Neuronal stem cell (in vitro differentiated cells): Measurements from ENCODE around the gene PTPRD.
A peak's percentile ranks its signal among the peaks of the same experiment; 100 is the strongest.

Source experiments
- DNase-seq: peaks from one replicate; pipeline ENCODE4 v3.0.0-alpha.2; 2013; ENCODE audit warnings: low spot score
- H2AFZ ChIP-seq: one replicate; pipeline ENCODE4 v1.6.1; 2013; ENCODE audit warnings: mild to moderate bottlenecking, low read length, inconsistent platforms
- H2AK5ac ChIP-seq: 2 replicates; pipeline ENCODE4 v1.6.1; 2013; ENCODE audit warnings: low read depth, mild to moderate bottlenecking, inconsistent platforms, low read length, moderate library complexity, mixed read lengths
- H2BK120ac ChIP-seq: 2 replicates; pipeline ENCODE4 v1.6.1; 2013; ENCODE audit warnings: low read depth, mild to moderate bottlenecking, inconsistent platforms, low read length, moderate library complexity, mixed read lengths
- H2BK12ac ChIP-seq: one replicate; pipeline ENCODE4 v1.6.1; 2013; ENCODE audit warnings: low read length, inconsistent platforms
- H2BK15ac ChIP-seq: 2 replicates; pipeline ENCODE4 v1.6.1; 2013; ENCODE audit warnings: mild to moderate bottlenecking, low read length, inconsistent platforms, mixed read lengths
- H2BK5ac ChIP-seq: one replicate; pipeline ENCODE4 v1.6.1; 2013; ENCODE audit warnings: inconsistent platforms, mild to moderate bottlenecking, low read length, moderate library complexity
- H3K14ac ChIP-seq: one replicate; pipeline ENCODE4 v1.6.1; 2013; ENCODE audit warnings: low read length, inconsistent platforms
- H3K18ac ChIP-seq: 2 replicates; pipeline ENCODE4 v1.6.1; 2013; ENCODE audit warnings: low read length, inconsistent platforms
- H3K23ac ChIP-seq: 2 replicates; pipeline ENCODE4 v1.6.1; 2013; ENCODE audit warnings: low read depth, mild to moderate bottlenecking, mixed read lengths, low read length, inconsistent platforms; ENCODE audit not compliant: poor library complexity
- H3K27ac ChIP-seq: replicated peaks from 3 replicates; pipeline ENCODE4 v1.5.1; 2013; ENCODE audit warnings: low read length, inconsistent platforms
- H3K27me3 ChIP-seq, 3 experiments: 2 replicates each; pipeline ENCODE4 v1.6.1; 2013; ENCODE audit warnings: low read length in 3 of 3, mild to moderate bottlenecking in 2 of 3, inconsistent platforms in 1 of 3, low read depth in 1 of 3, mixed read lengths in 1 of 3, moderate library complexity in 1 of 3; ENCODE audit not compliant: control insufficient read depth in 3 of 3, insufficient read depth in 3 of 3
- H3K36me3 ChIP-seq, 2 donors: replicated peaks in 1 of 2; 2 replicates each; pipeline ENCODE4 v1.6.1; 2013; ENCODE audit warnings: low read length in 2 of 2; ENCODE audit not compliant: control insufficient read depth in 2 of 2, insufficient read depth in 2 of 2
- H3K4ac ChIP-seq: 2 replicates; pipeline ENCODE4 v1.6.1; 2013; ENCODE audit warnings: inconsistent platforms, mild to moderate bottlenecking, low read length, moderate library complexity
- H3K4me1 ChIP-seq, 2 donors: 1 replicate in 1 of 2; 2 replicates in 1 of 2; pipeline ENCODE4 v1.6.1; 2013; ENCODE audit warnings: low read length in 2 of 2, low read depth in 1 of 2; ENCODE audit not compliant: control insufficient read depth in 2 of 2, insufficient read depth in 1 of 2
- H3K4me2 ChIP-seq: one replicate; pipeline ENCODE4 v1.6.1; 2013; ENCODE audit warnings: mild to moderate bottlenecking, low read length, inconsistent platforms; ENCODE audit not compliant: insufficient read depth, poor library complexity, severe bottlenecking
- H3K4me3 ChIP-seq, 2 donors: 2 replicates each; pipeline ENCODE4 v1.5.1; 2013; ENCODE audit warnings: low read length in 2 of 2, mild to moderate bottlenecking in 2 of 2, inconsistent platforms in 1 of 2, moderate library complexity in 1 of 2
- H3K79me1 ChIP-seq: one replicate; pipeline ENCODE4 v1.6.1; 2013; ENCODE audit warnings: low read depth, mild to moderate bottlenecking, inconsistent platforms, low read length, moderate library complexity
- H3K9ac ChIP-seq: one replicate; pipeline ENCODE4 v1.6.1; 2013; ENCODE audit warnings: mild to moderate bottlenecking, low read depth, low read length, inconsistent platforms; ENCODE audit not compliant: poor library complexity
- H3K9me3 ChIP-seq, 2 donors: replicated peaks in 1 of 2; 2 replicates each; pipeline versions ENCODE3 to v1.6.1; 2013; ENCODE audit warnings: low read length in 2 of 2, mild to moderate bottlenecking in 2 of 2, inconsistent platforms in 1 of 2, low read depth in 1 of 2, mixed read lengths in 1 of 2, moderate library complexity in 1 of 2; ENCODE audit not compliant: control insufficient read depth in 2 of 2, insufficient read depth in 1 of 2
- H4K8ac ChIP-seq: one replicate; pipeline ENCODE4 v1.6.1; 2013; ENCODE audit warnings: low read depth, mild to moderate bottlenecking, inconsistent platforms, low read length, moderate library complexity
- H4K91ac ChIP-seq: one replicate; pipeline ENCODE4 v1.6.1; 2013; ENCODE audit warnings: low read length, low read depth, mild to moderate bottlenecking, inconsistent platforms; ENCODE audit not compliant: poor library complexity
- WGBS, 2 donors: extraction: QIAGEN DNeasy Blood & Tissue Kit; methylation state at CpG; one replicate each; pipeline ENCODE4 v1.1.7; 2013; ENCODE audit warnings: missing lambda C conversion rate in 2 of 2, mixed read lengths in 1 of 2; ENCODE audit not compliant: insufficient read length in 2 of 2, insufficient replicate concordance in 1 of 2; ENCODE audit errors: extremely low coverage in 2 of 2; 5-methylcytosine and 5-hydroxymethylcytosine counted together

The PTPRD gene

DNA sequence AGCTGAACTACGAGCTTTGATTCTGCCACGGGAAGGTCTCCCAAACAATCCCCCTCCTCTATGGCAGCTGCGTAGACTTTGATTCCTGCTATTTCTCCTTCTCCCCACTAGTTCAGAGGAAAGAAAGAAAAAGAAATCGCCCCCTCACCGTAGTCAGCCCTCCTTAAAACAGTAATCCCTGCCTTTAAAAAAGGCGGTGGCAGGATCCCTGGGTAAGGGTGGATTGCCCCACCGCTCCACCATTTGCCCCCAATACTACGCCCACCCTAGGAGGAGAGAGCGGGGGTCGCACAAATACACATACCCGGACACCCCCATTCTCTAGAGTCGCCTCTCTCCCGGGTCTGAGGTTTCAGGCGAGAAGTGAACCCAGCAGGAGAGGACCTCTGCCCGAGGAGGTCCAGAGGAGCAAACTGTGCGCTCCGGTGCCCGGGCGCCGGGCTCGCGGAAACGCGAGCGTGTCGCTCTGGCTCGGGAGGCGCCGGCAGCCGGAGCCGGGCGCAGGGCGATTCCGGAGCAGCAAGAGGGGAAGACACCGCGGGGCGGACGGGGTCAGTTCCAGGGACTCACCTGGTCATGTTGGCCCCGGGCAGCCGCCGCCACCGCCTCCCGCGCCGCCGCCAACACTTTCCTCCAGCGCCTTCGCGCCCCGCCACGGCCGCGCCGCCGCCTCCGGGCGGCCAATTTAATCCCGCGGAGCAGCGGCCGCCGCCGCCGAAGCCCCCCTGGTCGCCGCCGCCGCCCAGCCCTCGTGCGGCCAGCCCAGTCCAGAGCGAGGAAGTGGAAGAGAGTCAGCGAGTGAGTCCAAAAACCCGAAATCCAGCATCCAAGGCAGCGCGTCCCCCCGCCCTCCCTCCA is 1755.5 kb downstream of the PTPRD start:
- Histone ChIP-seq H3K4ac (no peak overlapping the region), H3K9me3 (no peaks in the 10 kb centered on the region), H2BK120ac (no peak overlapping the region), H4K8ac (no peak overlapping the region), H2BK5ac (peak overlapping the region; percentile 98), H3K18ac (peak overlapping the region; percentile 99), H3K79me1 (no peaks in the 10 kb centered on the region), H2BK15ac (peak overlapping the region; percentile 83), H3K4me1 (peaks cover 12 to 31% of the 10 kb centered on the region in 2 donors), H2AK5ac (peak overlapping the region; percentile 38), H2AFZ (peak overlapping the region; percentile 99), H4K91ac (no peak overlapping the region), H3K27ac (peak overlapping the region; percentile 84), H3K4me2 (peak overlapping the region; percentile 97), H3K4me3 (peak overlapping the region; percentile 87 to 96), H3K23ac (peak overlapping the region; percentile 34), H3K9ac (peak overlapping the region; percentile 88), H3K36me3 (no peaks in the 10 kb centered on the region), H2BK12ac (peak overlapping the region; percentile 67), H3K14ac (peak overlapping the region; percentile 63), H3K27me3 (no peaks in the 10 kb centered on the region)
- DNase-seq = no peak
- WGBS, 2 donors = no CpG with 5 or more reads among the region's 76 CpGs

GRCh38 chr9:8856396-8857067 is 1756.3 kb downstream of the PTPRD start:
- H3K14ac ChIP-seq = no peak overlapping the region
- peaks cover 14 to 33% of the 10 kb centered on the region in 2 donors for H3K4me1 ChIP-seq
- no peak for DNase-seq
- H3K79me1 ChIP-seq = no peaks in the 10 kb centered on the region
- WGBS, 2 donors = no CpG with 5 or more reads among the region's 9 CpGs
- no peak overlapping the region for H3K18ac ChIP-seq
- peak overlapping the region; percentile 99 for H2AFZ ChIP-seq
- H3K4me2 ChIP-seq = peak overlapping the region; percentile 97
- no peak overlapping the region for H3K9ac ChIP-seq
- no peak overlapping the region for H4K8ac ChIP-seq
- no peaks in the 10 kb centered on the region for H3K9me3 ChIP-seq
- peak overlapping the region; percentile 84 for H3K27ac ChIP-seq
- H2BK120ac ChIP-seq = no peak overlapping the region
- no peaks in the 10 kb centered on the region for H3K36me3 ChIP-seq
- H4K91ac ChIP-seq = no peak overlapping the region
- no peak overlapping the region for H2AK5ac ChIP-seq
- H2BK5ac ChIP-seq = no peak overlapping the region
- H2BK15ac ChIP-seq = no peak overlapping the region
- peak overlapping the region; percentile 87 to 96 for H3K4me3 ChIP-seq
- no peak overlapping the region for H3K23ac ChIP-seq
- H3K27me3 ChIP-seq = no peaks in the 10 kb centered on the region
- H2BK12ac ChIP-seq = no peak overlapping the region
- no peak overlapping the region for H3K4ac ChIP-seq

DNA sequence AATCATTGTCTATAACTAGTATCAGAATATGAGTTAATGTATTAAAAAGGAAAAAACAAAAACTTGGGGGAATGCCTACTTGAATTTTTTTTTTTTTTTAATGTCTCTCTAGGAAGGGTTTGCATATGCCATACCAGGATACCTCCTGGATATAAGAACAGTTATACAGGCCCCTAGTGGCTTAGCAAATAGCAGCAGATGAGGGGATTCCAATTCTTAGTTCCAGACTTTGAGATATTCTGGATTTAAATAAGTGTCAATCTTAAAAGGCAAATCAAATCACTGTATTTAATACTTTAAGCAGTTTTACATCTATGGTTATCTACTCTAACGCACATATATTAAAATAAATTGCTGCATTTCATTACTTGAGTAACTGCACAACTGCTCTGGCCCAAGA is 1757.8 kb downstream of the PTPRD start:
- H2AK5ac ChIP-seq = no peak overlapping the region
- no peak overlapping the region for H3K18ac ChIP-seq
- no peak overlapping the region for H3K9ac ChIP-seq
- H2BK120ac ChIP-seq = no peak overlapping the region
- H3K4me3 ChIP-seq = peak overlapping the region in 1 of 2 donors; percentile 87
- no peak for DNase-seq
- H3K23ac ChIP-seq = no peak overlapping the region
- no peak overlapping the region for H2BK12ac ChIP-seq
- no peak overlapping the region for H4K91ac ChIP-seq
- H3K4me2 ChIP-seq = no peak overlapping the region
- no peak overlapping the region for H3K4ac ChIP-seq
- H2AFZ ChIP-seq = no peak overlapping the region
- no peaks in the 10 kb centered on the region for H3K9me3 ChIP-seq
- H3K14ac ChIP-seq = no peak overlapping the region
- no peaks in the 10 kb centered on the region for H3K27me3 ChIP-seq
- H2BK5ac ChIP-seq = no peak overlapping the region
- H4K8ac ChIP-seq = no peak overlapping the region
- H3K4me1 ChIP-seq = peaks cover 15 to 39% of the 10 kb centered on the region in 2 donors
- WGBS, 2 donors = no CpG with 5 or more reads among the region's 1 CpG
- H3K36me3 ChIP-seq = no peaks in the 10 kb centered on the region
- no peak overlapping the region for H3K27ac ChIP-seq
- no peaks in the 10 kb centered on the region for H3K79me1 ChIP-seq
- no peak overlapping the region for H2BK15ac ChIP-seq

DNA sequence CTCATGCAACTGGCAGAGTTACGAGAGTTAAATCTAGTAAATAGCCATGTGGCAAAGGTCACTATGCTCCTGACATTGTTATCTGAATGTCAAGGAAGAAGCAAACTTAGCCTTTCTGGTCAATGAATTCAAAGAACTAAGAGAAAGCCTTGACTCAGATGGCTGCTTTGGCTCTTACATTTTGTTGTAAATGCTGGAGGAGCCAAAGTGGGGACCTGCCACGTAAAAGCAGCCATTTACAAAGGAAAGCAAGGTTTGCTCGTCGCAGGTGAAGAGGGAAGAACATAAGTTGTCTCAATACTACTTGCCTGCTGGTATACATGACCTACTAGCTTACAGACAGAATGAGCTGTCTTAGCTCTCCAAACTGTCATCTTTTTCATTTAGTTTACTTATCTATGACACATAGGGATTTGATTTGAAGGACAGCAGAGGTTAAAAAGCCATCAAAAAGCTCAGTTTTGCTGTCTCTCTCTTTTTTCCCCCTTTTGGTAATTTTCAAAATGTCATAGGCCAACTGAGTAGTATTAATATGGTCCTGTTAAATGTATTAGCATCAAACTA is 1760.4 kb downstream of the PTPRD start:
- Histone ChIP-seq H3K27ac (no peak overlapping the region), H3K27me3 (no peaks in the 10 kb centered on the region), H3K23ac (no peak overlapping the region), H2AFZ (no peak overlapping the region), H3K4me2 (no peak overlapping the region), H3K4ac (no peak overlapping the region), H2BK5ac (no peak overlapping the region), H4K8ac (no peak overlapping the region), H3K18ac (no peak overlapping the region), H2AK5ac (no peak overlapping the region), H2BK12ac (no peak overlapping the region), H3K79me1 (no peaks in the 10 kb centered on the region), H3K4me1 (peaks cover 5 to 35% of the 10 kb centered on the region in 2 donors), H3K4me3 (no peak overlapping the region), H2BK15ac (no peak overlapping the region), H3K9ac (no peak overlapping the region), H4K91ac (no peak overlapping the region), H3K14ac (no peak overlapping the region), H2BK120ac (no peak overlapping the region), H3K9me3 (peaks cover 2 to 20% of the 10 kb centered on the region in 2 donors), H3K36me3 (peaks cover 0 to 5% of the 10 kb centered on the region in 2 donors)
- no CpG with 5 or more reads among the region's 4 CpGs for WGBS, 2 donors
- DNase-seq = no peak
